ENCODE results near the gene WDFY4. TPM values are rescaled to one million over a fixed set of nuclear protein-coding genes. Genes with fewer than 3 reads are reported as not detected.

WDFY4 gene
- polyA plus RNA-seq (2013, experiment 1 of 2): under 0.01 TPM
- polyA plus RNA-seq (2013, experiment 2 of 2): not detected

- H3K36me3 ChIP-seq (ENCODE audit: control insufficient read depth, insufficient read depth, low read length): no peaks in the 10 kb centered on the region
- H2BK5ac ChIP-seq (ENCODE audit: low read length): no peak within 1 kb of the TSS
- no peak within 1 kb of the TSS for H3K18ac ChIP-seq (ENCODE audit: low read length)
- no peak within 1 kb of the TSS for H3K4ac ChIP-seq (ENCODE audit: low read depth, low read length)
- DNase-seq: no peak
- no peaks in the 10 kb centered on the region for H3K79me1 ChIP-seq (ENCODE audit: low read length)
- H2AK5ac ChIP-seq (ENCODE audit: low read length): no peak within 1 kb of the TSS
- no peaks in the 10 kb centered on the region for H3K79me2 ChIP-seq (ENCODE audit: control insufficient read depth, insufficient read depth, low read length)
- no peak within 1 kb of the TSS for H4K8ac ChIP-seq (ENCODE audit: low read depth, low read length)
- H3K9ac ChIP-seq (ENCODE audit: low read length): no peak within 1 kb of the TSS
- H3K23ac ChIP-seq (ENCODE audit: low read length): no peak within 1 kb of the TSS
- H3K4me3 ChIP-seq (ENCODE audit: low read length): no peak within 1 kb of the TSS
- no peaks in the 10 kb centered on the region for H3K27me3 ChIP-seq (ENCODE audit: insufficient read depth, low read length, poor library complexity)
- no peak within 1 kb of the TSS for H3K27ac ChIP-seq (ENCODE audit: low read depth, low read length)
- no peaks in the 10 kb centered on the region for H3K4me1 ChIP-seq (ENCODE audit: control insufficient read depth, low read depth, low read length)
- H3K56ac ChIP-seq (ENCODE audit: low read length): no peak within 1 kb of the TSS
- no peak within 1 kb of the TSS for H2BK15ac ChIP-seq (replicated peaks; ENCODE audit: low read depth)
- H3K4me2 ChIP-seq (ENCODE audit: low read length): no peak within 1 kb of the TSS
- H2BK120ac ChIP-seq (ENCODE audit: low read depth, low read length): no peak within 1 kb of the TSS
- no CpG with 5 or more reads among the region's 23 CpGs for WGBS (ENCODE audit: extremely low coverage, insufficient coverage, low lambda C conversion rate)
- no peak within 1 kb of the TSS for H4K5ac ChIP-seq (ENCODE audit: low read length)
Measured at GRCh38 chr10:48684792-48685623, at the start of gene WDFY4. Gene WDFY4, plus strand, starts transcription at chr10:48684873. Its CDS starts 24,860 bp downstream, at chr10:48709733.

GRCh38 chr10:48634984-48635557, 49.6 kb upstream of the WDFY4 start:
- Histone ChIP-seq H3K79me2 (ENCODE audit: control insufficient read depth, insufficient read depth, low read length) (no peaks in the 10 kb centered on the region), H2BK120ac (ENCODE audit: low read depth, low read length) (no peak overlapping the region), H3K27ac (ENCODE audit: low read depth, low read length) (no peak overlapping the region), H3K36me3 (ENCODE audit: control insufficient read depth, insufficient read depth, low read length) (no peaks in the 10 kb centered on the region), H3K4me3 (ENCODE audit: low read length) (no peak overlapping the region), H3K27me3 (ENCODE audit: insufficient read depth, low read length, poor library complexity) (no peaks in the 10 kb centered on the region), H3K56ac (ENCODE audit: low read length) (no peak overlapping the region), H3K23ac (ENCODE audit: low read length) (no peak overlapping the region), H4K8ac (ENCODE audit: low read depth, low read length) (no peak overlapping the region), H3K4me2 (ENCODE audit: low read length) (no peak overlapping the region), H3K79me1 (ENCODE audit: low read length) (no peaks in the 10 kb centered on the region), H3K9ac (ENCODE audit: low read length) (no peak overlapping the region), H3K18ac (ENCODE audit: low read length) (no peak overlapping the region), H4K5ac (ENCODE audit: low read length) (no peak overlapping the region), H2AK5ac (ENCODE audit: low read length) (no peak overlapping the region), H3K4ac (ENCODE audit: low read depth, low read length) (no peak overlapping the region), H3K4me1 (ENCODE audit: control insufficient read depth, low read depth, low read length) (no peaks in the 10 kb centered on the region), H2BK15ac (replicated peaks; ENCODE audit: low read depth) (no peak overlapping the region), H2BK5ac (ENCODE audit: low read length) (no peak overlapping the region)
- no CpG with 5 or more reads among the region's 8 CpGs for WGBS (ENCODE audit: extremely low coverage, insufficient coverage, low lambda C conversion rate)
- DNase-seq: no peak

- Histone ChIP-seq H3K56ac (ENCODE audit: low read length) (no peak overlapping the region), H4K5ac (ENCODE audit: low read length) (no peak overlapping the region), H3K18ac (ENCODE audit: low read length) (no peak overlapping the region), H2BK15ac (replicated peaks; ENCODE audit: low read depth) (no peak overlapping the region), H3K36me3 (ENCODE audit: control insufficient read depth, insufficient read depth, low read length) (no peaks in the 10 kb centered on the region), H3K4ac (ENCODE audit: low read depth, low read length) (no peak overlapping the region), H2AK5ac (ENCODE audit: low read length) (no peak overlapping the region), H3K4me1 (ENCODE audit: control insufficient read depth, low read depth, low read length) (no peaks in the 10 kb centered on the region), H4K8ac (ENCODE audit: low read depth, low read length) (no peak overlapping the region), H2BK5ac (ENCODE audit: low read length) (no peak overlapping the region), H3K23ac (ENCODE audit: low read length) (no peak overlapping the region), H3K9ac (ENCODE audit: low read length) (no peak overlapping the region), H3K27ac (ENCODE audit: low read depth, low read length) (no peak overlapping the region), H3K4me3 (ENCODE audit: low read length) (no peak overlapping the region), H3K27me3 (ENCODE audit: insufficient read depth, low read length, poor library complexity) (no peaks in the 10 kb centered on the region), H2BK120ac (ENCODE audit: low read depth, low read length) (no peak overlapping the region), H3K79me2 (ENCODE audit: control insufficient read depth, insufficient read depth, low read length) (no peaks in the 10 kb centered on the region), H3K79me1 (ENCODE audit: low read length) (no peaks in the 10 kb centered on the region), H3K4me2 (ENCODE audit: low read length) (no peak overlapping the region)
- DNase-seq: no peak
- no CpG with 5 or more reads among the region's 3 CpGs for WGBS (ENCODE audit: extremely low coverage, insufficient coverage, low lambda C conversion rate)
Measured at GRCh38 chr10:48636231-48636630, 48.4 kb upstream of the WDFY4 start.

GRCh38 chr10:48636901-48637300, 47.8 kb upstream of the WDFY4 start:
- H3K27ac ChIP-seq (ENCODE audit: low read depth, low read length): no peak overlapping the region
- no CpG with 5 or more reads among the region's 3 CpGs for WGBS (ENCODE audit: extremely low coverage, insufficient coverage, low lambda C conversion rate)
- no peak overlapping the region for H2BK120ac ChIP-seq (ENCODE audit: low read depth, low read length)
- no peak overlapping the region for H3K56ac ChIP-seq (ENCODE audit: low read length)
- no peak for DNase-seq
- no peaks in the 10 kb centered on the region for H3K79me1 ChIP-seq (ENCODE audit: low read length)
- no peak overlapping the region for H3K23ac ChIP-seq (ENCODE audit: low read length)
- H4K8ac ChIP-seq (ENCODE audit: low read depth, low read length): no peak overlapping the region
- H2BK5ac ChIP-seq (ENCODE audit: low read length): no peak overlapping the region
- H3K79me2 ChIP-seq (ENCODE audit: control insufficient read depth, insufficient read depth, low read length): no peaks in the 10 kb centered on the region
- H3K18ac ChIP-seq (ENCODE audit: low read length): no peak overlapping the region
- H4K5ac ChIP-seq (ENCODE audit: low read length): no peak overlapping the region
- H3K36me3 ChIP-seq (ENCODE audit: control insufficient read depth, insufficient read depth, low read length): no peaks in the 10 kb centered on the region
- H3K4me3 ChIP-seq (ENCODE audit: low read length): no peak overlapping the region
- H3K9ac ChIP-seq (ENCODE audit: low read length): no peak overlapping the region
- no peaks in the 10 kb centered on the region for H3K4me1 ChIP-seq (ENCODE audit: control insufficient read depth, low read depth, low read length)
- H2AK5ac ChIP-seq (ENCODE audit: low read length): no peak overlapping the region
- H2BK15ac ChIP-seq (replicated peaks; ENCODE audit: low read depth): no peak overlapping the region
- H3K4ac ChIP-seq (ENCODE audit: low read depth, low read length): no peak overlapping the region
- no peak overlapping the region for H3K4me2 ChIP-seq (ENCODE audit: low read length)
- H3K27me3 ChIP-seq (ENCODE audit: insufficient read depth, low read length, poor library complexity): no peaks in the 10 kb centered on the region

- H3K9ac ChIP-seq (ENCODE audit: low read length): no peak overlapping the region
- H3K79me2 ChIP-seq (ENCODE audit: control insufficient read depth, insufficient read depth, low read length): no peaks in the 10 kb centered on the region
- no peak overlapping the region for H3K23ac ChIP-seq (ENCODE audit: low read length)
- H3K36me3 ChIP-seq (ENCODE audit: control insufficient read depth, insufficient read depth, low read length): no peaks in the 10 kb centered on the region
- no peak overlapping the region for H3K4me2 ChIP-seq (ENCODE audit: low read length)
- no peak overlapping the region for H3K56ac ChIP-seq (ENCODE audit: low read length)
- H3K4me3 ChIP-seq (ENCODE audit: low read length): no peak overlapping the region
- H3K4me1 ChIP-seq (ENCODE audit: control insufficient read depth, low read depth, low read length): no peaks in the 10 kb centered on the region
- no peak for DNase-seq
- H3K4ac ChIP-seq (ENCODE audit: low read depth, low read length): no peak overlapping the region
- H4K5ac ChIP-seq (ENCODE audit: low read length): no peak overlapping the region
- H3K27ac ChIP-seq (ENCODE audit: low read depth, low read length): no peak overlapping the region
- H3K79me1 ChIP-seq (ENCODE audit: low read length): no peaks in the 10 kb centered on the region
- H2AK5ac ChIP-seq (ENCODE audit: low read length): no peak overlapping the region
- WGBS (ENCODE audit: extremely low coverage, insufficient coverage, low lambda C conversion rate): no CpG with 5 or more reads among the region's 4 CpGs
- no peak overlapping the region for H3K18ac ChIP-seq (ENCODE audit: low read length)
- no peak overlapping the region for H4K8ac ChIP-seq (ENCODE audit: low read depth, low read length)
- H3K27me3 ChIP-seq (ENCODE audit: insufficient read depth, low read length, poor library complexity): no peaks in the 10 kb centered on the region
- H2BK15ac ChIP-seq (replicated peaks; ENCODE audit: low read depth): no peak overlapping the region
- no peak overlapping the region for H2BK120ac ChIP-seq (ENCODE audit: low read depth, low read length)
- H2BK5ac ChIP-seq (ENCODE audit: low read length): no peak overlapping the region
Measured at GRCh38 chr10:48638158-48638557, 46.5 kb upstream of the WDFY4 start.

Data from mesendoderm (in vitro differentiated cells).